Measurements from ENCODE around the gene SCNN1G. TPM values are rescaled to one million over a fixed set of nuclear protein-coding genes. Genes with fewer than 3 reads are reported as not detected.

The SCNN1G gene
- total RNA-seq, 1 experiment from 2014 or later: 1.3 TPM

DNA sequence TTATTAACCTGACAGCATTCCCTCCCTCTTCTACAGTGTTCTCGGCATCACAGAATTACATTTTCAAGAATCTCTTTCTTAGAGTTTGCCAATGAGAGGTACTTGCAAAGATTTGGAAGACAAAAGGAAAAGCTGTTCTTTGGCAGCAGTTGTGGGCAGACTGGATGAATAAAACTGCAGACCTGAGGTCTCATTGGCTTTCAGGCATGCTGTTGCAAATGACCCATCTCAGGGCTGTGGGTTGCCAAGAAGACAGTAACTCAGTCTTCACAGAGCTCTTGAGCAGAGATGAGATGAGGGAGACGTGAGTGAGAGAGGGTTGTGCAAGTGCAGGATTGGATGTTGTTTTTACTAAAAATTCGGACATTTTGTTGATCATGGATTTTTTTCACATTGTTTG is 22.0 kb upstream of the SCNN1G start (continued):
- TF ChIP-seq AFF4 (CRISPR knock-in tag; IDR thresholded peaks at IDR 0.05; ENCODE audit: borderline replicate concordance): no peak

- POLR2A ChIA-PET: no interaction called here
- no peak for ATAC-seq
- Mint-ChIP-seq H3K4me1 (peaks cover 8% of the 10 kb centered on the region), H3K9me3 (peaks cover 18% of the 10 kb centered on the region), H3K36me3 (peaks cover 13% of the 10 kb centered on the region), H3K27me3 (ENCODE audit: low read depth) (peaks cover 3% of the 10 kb centered on the region; the same call in 1 of the 2 replicates), H3K27ac (no peak overlapping the region), H3K4me3 (no peak overlapping the region)
- CTCF ChIA-PET: interaction anchor here (0.9 kb wide), 1 partner anchor 272 kb away, joined by 4 read pairs; no protein-coding TSS in a partner anchor
- no peak for DNase-seq (ENCODE audit: low spot score)
- TF ChIP-seq ATF2 (CRISPR knock-in tag; IDR thresholded peaks at IDR 0.05; ENCODE audit: borderline replicate concordance, low read depth) (no peak), SMAD3 (CRISPR knock-in tag; IDR thresholded peaks at IDR 0.05; ENCODE audit: borderline replicate concordance) (no peak), ATF1 (CRISPR knock-in tag; IDR thresholded peaks at IDR 0.05) (no peak), MLX (CRISPR knock-in tag; IDR thresholded peaks at IDR 0.05) (no peak), ZNF423 (CRISPR knock-in tag; IDR thresholded peaks at IDR 0.05) (no peak), NR2C2 (CRISPR knock-in tag; IDR thresholded peaks at IDR 0.05) (no peak), ZNF138 (CRISPR knock-in tag; conservative IDR thresholded peaks at IDR 0.05) (no peak), FOXK1 (CRISPR knock-in tag; IDR thresholded peaks at IDR 0.05) (no peak), NR1H2 (CRISPR knock-in tag; IDR thresholded peaks at IDR 0.05) (no peak), ZBTB43 (CRISPR knock-in tag; IDR thresholded peaks at IDR 0.05) (no peak), EMX1 (CRISPR knock-in tag; IDR thresholded peaks at IDR 0.05) (no peak), ZNF317 (CRISPR knock-in tag; IDR thresholded peaks at IDR 0.05; ENCODE audit: borderline replicate concordance, low read depth) (no peak), GTF2I (CRISPR knock-in tag; conservative IDR thresholded peaks at IDR 0.05) (no peak)
- TF ChIP-seq, protein P1, sequence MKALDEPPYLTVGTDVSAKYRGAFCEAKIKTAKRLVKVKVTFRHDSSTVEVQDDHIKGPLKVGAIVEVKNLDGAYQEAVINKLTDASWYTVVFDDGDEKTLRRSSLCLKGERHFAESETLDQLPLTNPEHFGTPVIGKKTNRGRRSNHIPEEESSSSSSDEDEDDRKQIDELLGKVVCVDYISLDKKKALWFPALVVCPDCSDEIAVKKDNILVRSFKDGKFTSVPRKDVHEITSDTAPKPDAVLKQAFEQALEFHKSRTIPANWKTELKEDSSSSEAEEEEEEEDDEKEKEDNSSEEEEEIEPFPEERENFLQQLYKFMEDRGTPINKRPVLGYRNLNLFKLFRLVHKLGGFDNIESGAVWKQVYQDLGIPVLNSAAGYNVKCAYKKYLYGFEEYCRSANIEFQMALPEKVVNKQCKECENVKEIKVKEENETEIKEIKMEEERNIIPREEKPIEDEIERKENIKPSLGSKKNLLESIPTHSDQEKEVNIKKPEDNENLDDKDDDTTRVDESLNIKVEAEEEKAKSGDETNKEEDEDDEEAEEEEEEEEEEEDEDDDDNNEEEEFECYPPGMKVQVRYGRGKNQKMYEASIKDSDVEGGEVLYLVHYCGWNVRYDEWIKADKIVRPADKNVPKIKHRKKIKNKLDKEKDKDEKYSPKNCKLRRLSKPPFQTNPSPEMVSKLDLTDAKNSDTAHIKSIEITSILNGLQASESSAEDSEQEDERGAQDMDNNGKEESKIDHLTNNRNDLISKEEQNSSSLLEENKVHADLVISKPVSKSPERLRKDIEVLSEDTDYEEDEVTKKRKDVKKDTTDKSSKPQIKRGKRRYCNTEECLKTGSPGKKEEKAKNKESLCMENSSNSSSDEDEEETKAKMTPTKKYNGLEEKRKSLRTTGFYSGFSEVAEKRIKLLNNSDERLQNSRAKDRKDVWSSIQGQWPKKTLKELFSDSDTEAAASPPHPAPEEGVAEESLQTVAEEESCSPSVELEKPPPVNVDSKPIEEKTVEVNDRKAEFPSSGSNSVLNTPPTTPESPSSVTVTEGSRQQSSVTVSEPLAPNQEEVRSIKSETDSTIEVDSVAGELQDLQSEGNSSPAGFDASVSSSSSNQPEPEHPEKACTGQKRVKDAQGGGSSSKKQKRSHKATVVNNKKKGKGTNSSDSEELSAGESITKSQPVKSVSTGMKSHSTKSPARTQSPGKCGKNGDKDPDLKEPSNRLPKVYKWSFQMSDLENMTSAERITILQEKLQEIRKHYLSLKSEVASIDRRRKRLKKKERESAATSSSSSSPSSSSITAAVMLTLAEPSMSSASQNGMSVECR (CRISPR knock-in tag; IDR thresholded peaks at IDR 0.05; ENCODE audit: borderline replicate concordance): no peak
- TF ChIP-seq, protein P2, sequence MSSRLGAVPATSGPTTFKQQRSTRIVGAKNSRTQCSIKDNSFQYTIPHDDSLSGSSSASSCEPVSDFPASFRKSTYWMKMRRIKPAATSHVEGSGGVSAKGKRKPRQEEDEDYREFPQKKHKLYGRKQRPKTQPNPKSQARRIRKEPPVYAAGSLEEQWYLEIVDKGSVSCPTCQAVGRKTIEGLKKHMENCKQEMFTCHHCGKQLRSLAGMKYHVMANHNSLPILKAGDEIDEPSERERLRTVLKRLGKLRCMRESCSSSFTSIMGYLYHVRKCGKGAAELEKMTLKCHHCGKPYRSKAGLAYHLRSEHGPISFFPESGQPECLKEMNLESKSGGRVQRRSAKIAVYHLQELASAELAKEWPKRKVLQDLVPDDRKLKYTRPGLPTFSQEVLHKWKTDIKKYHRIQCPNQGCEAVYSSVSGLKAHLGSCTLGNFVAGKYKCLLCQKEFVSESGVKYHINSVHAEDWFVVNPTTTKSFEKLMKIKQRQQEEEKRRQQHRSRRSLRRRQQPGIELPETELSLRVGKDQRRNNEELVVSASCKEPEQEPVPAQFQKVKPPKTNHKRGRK (CRISPR knock-in tag; IDR thresholded peaks at IDR 0.05; ENCODE audit: borderline replicate concordance): no peak
- TF ChIP-seq, protein P3, sequence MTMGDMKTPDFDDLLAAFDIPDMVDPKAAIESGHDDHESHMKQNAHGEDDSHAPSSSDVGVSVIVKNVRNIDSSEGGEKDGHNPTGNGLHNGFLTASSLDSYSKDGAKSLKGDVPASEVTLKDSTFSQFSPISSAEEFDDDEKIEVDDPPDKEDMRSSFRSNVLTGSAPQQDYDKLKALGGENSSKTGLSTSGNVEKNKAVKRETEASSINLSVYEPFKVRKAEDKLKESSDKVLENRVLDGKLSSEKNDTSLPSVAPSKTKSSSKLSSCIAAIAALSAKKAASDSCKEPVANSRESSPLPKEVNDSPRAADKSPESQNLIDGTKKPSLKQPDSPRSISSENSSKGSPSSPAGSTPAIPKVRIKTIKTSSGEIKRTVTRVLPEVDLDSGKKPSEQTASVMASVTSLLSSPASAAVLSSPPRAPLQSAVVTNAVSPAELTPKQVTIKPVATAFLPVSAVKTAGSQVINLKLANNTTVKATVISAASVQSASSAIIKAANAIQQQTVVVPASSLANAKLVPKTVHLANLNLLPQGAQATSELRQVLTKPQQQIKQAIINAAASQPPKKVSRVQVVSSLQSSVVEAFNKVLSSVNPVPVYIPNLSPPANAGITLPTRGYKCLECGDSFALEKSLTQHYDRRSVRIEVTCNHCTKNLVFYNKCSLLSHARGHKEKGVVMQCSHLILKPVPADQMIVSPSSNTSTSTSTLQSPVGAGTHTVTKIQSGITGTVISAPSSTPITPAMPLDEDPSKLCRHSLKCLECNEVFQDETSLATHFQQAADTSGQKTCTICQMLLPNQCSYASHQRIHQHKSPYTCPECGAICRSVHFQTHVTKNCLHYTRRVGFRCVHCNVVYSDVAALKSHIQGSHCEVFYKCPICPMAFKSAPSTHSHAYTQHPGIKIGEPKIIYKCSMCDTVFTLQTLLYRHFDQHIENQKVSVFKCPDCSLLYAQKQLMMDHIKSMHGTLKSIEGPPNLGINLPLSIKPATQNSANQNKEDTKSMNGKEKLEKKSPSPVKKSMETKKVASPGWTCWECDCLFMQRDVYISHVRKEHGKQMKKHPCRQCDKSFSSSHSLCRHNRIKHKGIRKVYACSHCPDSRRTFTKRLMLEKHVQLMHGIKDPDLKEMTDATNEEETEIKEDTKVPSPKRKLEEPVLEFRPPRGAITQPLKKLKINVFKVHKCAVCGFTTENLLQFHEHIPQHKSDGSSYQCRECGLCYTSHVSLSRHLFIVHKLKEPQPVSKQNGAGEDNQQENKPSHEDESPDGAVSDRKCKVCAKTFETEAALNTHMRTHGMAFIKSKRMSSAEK (CRISPR knock-in tag; IDR thresholded peaks at IDR 0.05; ENCODE audit: borderline replicate concordance): no peak
Observed at GRCh38 chr16:23163921-23164320, 18.6 kb upstream of the SCNN1G start.

All from WTC11 (cell line).